ENCODE measurements around the gene CIART. TPM values are rescaled to one million over a fixed set of nuclear protein-coding genes. Genes with fewer than 3 reads are reported as not detected.
"Not testable (repeated sequence)": the region's sequence is repeated elsewhere in the genome, so short reads cannot be mapped to it uniquely, and the experiment has no call there.

The CIART gene
- total and polyA plus RNA-seq, 10 donors: 0.83 to 3.9 (median 1.5) TPM; not detected in 1

DNA sequence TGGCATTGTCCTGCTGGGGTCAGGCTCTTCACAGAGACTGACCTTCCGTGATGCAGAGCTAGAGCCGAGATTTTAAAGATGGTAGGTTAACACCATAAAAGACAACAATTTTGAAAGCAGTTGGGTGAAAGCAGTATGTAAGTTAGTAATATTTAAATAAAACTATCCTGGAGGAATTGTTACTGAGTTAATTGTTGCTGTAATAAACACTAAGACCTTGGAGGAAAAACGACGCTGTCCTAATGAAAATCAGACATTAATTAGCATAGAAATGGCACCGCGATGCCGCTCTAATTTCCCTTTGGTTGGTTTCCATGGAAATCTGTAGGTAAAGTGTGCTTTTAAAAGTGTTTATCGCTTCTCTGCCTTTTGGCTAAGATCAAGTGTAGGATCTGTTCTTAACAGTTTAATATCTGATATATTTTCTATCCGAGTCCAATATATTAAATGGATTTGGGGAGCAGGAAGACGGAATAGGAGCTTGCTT lies 45.7 kb upstream of the CIART start:
- intact Hi-C loops (cut with DNase I; ENCODE audit: low total_unique reads): no loop called here
- TF ChIP-seq CTCF (IDR thresholded peaks at IDR 0.05 in 8 of 11, conservative IDR thresholded peaks at IDR 0.05 in 3 of 11) (no peak), POLR2A (IDR thresholded peaks at IDR 0.05) (no peak), POLR2AphosphoS5 (IDR thresholded peaks at IDR 0.05) (no peak)
- no peak for DNase-seq
- WGBS, 5 donors: 35 to 41% (median 39%) methylated on average over 10 of the region's 10 CpGs
- H3K9me3 ChIP-seq: no peaks in the 10 kb centered on the region
- peaks cover 5 to 30% (median 25%) of the 10 kb centered on the region in 6 donors for H3K4me1 ChIP-seq
- H3K4me3 ChIP-seq: peak overlapping the region; percentile 69 to 86 (median 78)
- H3K27ac ChIP-seq: peak overlapping the region in 7 of 8 donors; percentile 42 to 100 (median 99)
- H3K27me3 ChIP-seq (replicated peaks in 1 of 7): no peaks in the 10 kb centered on the region
- peaks cover 0 to under 1% (median 0%) of the 10 kb centered on the region in 6 donors for H3K36me3 ChIP-seq

DNA sequence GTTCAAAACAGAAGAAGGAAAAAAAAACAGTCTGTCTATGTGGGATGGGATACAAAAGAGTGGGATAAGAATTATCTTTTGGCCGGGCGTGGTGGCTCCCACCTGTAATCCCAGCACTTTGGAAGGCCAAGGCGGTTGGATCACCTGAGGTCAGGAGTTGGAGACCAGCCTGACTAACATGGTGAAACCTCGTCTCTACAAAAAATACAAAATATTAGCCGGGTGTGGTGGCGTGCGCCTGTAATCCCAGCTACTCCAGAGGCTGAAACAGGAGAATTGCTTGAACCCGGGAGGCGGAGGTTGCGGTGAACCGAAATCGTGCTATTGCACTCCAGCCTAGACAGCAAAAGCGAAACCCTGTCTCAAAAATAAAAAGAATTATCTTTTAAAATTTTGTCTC lies 45.2 kb upstream of the CIART start:
- WGBS, 5 donors: 89 to 98% (median 95%) methylated on average over 13 of the region's 13 CpGs
- DNase-seq; H3K27ac ChIP-seq; H3K36me3 ChIP-seq; H3K27me3 ChIP-seq (replicated peaks in 1 of 7); intact Hi-C loops (cut with DNase I; ENCODE audit: low total_unique reads); H3K9me3 ChIP-seq: not testable (repeated sequence)
- Histone ChIP-seq H3K4me1 (peaks cover 5 to 30% (median 25%) of the 10 kb centered on the region in 6 donors), H3K4me3 (peak overlapping the region in 1 of 8 donors; percentile 79)

GRCh38 chr1:150237746-150238145 lies 44.6 kb upstream of the CIART start:
- no peak for DNase-seq
- 95 to 96% (median 95%) methylated on average over 21 of the region's 21 CpGs for WGBS, 5 donors
- TF ChIP-seq CTCF (IDR thresholded peaks at IDR 0.05 in 8 of 11, conservative IDR thresholded peaks at IDR 0.05 in 3 of 11): no peak
- TF ChIP-seq POLR2A (IDR thresholded peaks at IDR 0.05): no peak
- no peak for TF ChIP-seq POLR2AphosphoS5 (IDR thresholded peaks at IDR 0.05)
- Histone ChIP-seq H3K9me3 (no peaks in the 10 kb centered on the region), H3K36me3 (no peaks in the 10 kb centered on the region), H3K27me3 (replicated peaks in 1 of 7) (no peaks in the 10 kb centered on the region), H3K4me1 (peaks cover 5 to 26% (median 22%) of the 10 kb centered on the region in 6 donors), H3K27ac (no peak overlapping the region), H3K4me3 (no peak overlapping the region)
- intact Hi-C loops (cut with DNase I; ENCODE audit: low total_unique reads): no loop called here

- 93 to 100% (median 97%) methylated on average over 3 of the region's 3 CpGs for WGBS, 5 donors
- Histone ChIP-seq H3K4me1 (no peaks in the 10 kb centered on the region), H3K9me3 (no peaks in the 10 kb centered on the region), H3K27ac (no peak overlapping the region), H3K4me3 (no peak overlapping the region), H3K36me3 (no peaks in the 10 kb centered on the region), H3K27me3 (replicated peaks in 1 of 7) (peaks cover 0 to 6% (median 0%) of the 10 kb centered on the region in 7 donors)
- TF ChIP-seq POLR2AphosphoS5 (IDR thresholded peaks at IDR 0.05) (no peak), POLR2A (IDR thresholded peaks at IDR 0.05) (no peak), CTCF (IDR thresholded peaks at IDR 0.05 in 8 of 11, conservative IDR thresholded peaks at IDR 0.05 in 3 of 11) (no peak)
- no peak for DNase-seq
- intact Hi-C loops (cut with DNase I; ENCODE audit: low total_unique reads): no loop called here
Observed at GRCh38 chr1:150243003-150243402, 39.4 kb upstream of the CIART start.

- Histone ChIP-seq H3K4me1 (no peaks in the 10 kb centered on the region), H3K4me3 (no peak overlapping the region), H3K27ac (no peak overlapping the region), H3K9me3 (no peaks in the 10 kb centered on the region), H3K27me3 (replicated peaks in 1 of 7) (peaks cover 0 to 12% (median 0%) of the 10 kb centered on the region in 7 donors), H3K36me3 (no peaks in the 10 kb centered on the region)
- intact Hi-C loops (cut with DNase I; ENCODE audit: low total_unique reads): no loop called here
- TF ChIP-seq POLR2AphosphoS5 (IDR thresholded peaks at IDR 0.05): no peak
- no peak for TF ChIP-seq POLR2A (IDR thresholded peaks at IDR 0.05)
- TF ChIP-seq CTCF (IDR thresholded peaks at IDR 0.05 in 8 of 11, conservative IDR thresholded peaks at IDR 0.05 in 3 of 11): no peak
- DNase-seq: no peak
- WGBS, 5 donors: 49 to 72% (median 57%) methylated on average over 2 of the region's 2 CpGs
Observed at GRCh38 chr1:150249936-150250335, 32.4 kb upstream of the CIART start.

All from spleen (tissue), 11 donors.